Activated T-cell treated with anti-CD3 and anti-CD28 coated beads for 4 hours (primary cell): ENCODE results near the gene LYL1.

Source experiments
- DNase-seq: peaks from one replicate; pipeline ENCODE4 v3.0.0-alpha.2; 2020

LYL1 gene

DNA sequence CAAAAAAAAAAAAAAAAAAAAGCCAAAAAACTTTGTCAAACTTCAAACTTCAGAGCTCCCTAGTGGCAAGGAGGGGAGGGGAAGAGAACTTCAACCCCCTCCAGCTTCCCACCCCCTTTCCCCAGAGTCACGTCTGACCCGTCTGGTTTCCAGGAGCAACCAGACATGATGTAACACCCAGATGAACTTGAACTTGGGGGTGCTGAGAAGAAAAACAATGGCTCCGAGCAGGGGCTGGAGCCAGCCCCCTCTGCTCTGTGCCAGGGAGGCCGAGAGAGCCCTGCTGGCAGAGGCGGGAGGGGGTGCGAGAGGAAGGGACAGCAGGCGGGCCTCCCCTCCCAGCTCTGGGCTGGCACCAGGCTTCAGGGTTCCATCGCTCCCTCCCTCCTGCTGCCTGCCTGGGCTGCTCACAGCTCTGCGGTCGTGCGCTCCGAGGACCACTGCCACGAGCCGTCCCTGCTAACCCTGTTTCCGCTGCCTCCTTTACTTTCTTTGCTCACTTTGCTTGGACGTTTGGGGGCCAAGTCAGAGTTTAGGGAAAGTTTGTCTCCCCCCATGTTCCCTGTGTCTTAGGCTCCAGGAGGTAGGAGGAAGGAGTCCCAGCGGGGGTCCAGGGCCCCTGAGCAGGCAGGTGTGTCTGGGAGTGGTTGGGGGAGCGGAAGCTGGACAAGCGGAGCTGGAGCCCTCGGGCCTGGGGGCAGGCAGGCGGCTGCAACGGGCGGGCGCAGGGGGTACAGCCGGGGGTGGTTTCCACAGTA lies 11.1 kb downstream of the LYL1 start:
- DNase-seq: no peak

DNA sequence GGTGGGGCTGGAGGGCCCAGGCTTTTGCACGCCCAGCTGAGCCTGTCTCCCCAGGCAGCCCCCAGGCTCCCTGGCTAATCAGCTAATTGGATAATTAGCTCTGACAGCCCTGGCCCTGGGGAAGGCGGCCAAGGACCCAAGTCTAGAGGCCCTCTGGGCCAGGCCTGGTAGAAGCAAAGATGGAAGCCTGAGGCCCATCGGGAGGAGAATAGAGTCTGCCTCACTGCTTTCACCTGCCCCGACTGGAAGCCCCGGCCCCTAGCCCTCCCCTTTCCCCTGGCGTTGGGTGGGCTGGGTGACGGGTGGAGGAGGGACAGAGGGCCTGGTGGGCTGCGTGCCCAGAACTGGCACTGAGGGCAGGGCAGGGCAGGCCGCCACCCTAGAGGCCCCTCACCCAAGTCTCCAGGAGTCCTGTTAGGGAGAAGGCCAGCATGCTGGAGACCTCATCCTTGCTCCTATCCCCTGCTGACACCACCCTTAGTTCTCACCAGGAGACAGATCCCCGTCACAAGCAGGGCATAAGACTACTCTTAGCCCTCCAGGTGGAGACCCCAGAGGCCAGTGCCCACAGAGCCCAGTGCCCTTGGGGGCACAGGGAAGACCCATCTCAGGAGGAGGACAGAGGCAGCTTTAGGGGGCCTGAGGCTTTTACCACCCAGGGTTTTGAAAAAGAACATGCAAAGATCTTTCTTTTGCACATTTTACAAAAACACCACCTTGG lies 12.0 kb downstream of the LYL1 start:
- DNase-seq: no peak

DNA sequence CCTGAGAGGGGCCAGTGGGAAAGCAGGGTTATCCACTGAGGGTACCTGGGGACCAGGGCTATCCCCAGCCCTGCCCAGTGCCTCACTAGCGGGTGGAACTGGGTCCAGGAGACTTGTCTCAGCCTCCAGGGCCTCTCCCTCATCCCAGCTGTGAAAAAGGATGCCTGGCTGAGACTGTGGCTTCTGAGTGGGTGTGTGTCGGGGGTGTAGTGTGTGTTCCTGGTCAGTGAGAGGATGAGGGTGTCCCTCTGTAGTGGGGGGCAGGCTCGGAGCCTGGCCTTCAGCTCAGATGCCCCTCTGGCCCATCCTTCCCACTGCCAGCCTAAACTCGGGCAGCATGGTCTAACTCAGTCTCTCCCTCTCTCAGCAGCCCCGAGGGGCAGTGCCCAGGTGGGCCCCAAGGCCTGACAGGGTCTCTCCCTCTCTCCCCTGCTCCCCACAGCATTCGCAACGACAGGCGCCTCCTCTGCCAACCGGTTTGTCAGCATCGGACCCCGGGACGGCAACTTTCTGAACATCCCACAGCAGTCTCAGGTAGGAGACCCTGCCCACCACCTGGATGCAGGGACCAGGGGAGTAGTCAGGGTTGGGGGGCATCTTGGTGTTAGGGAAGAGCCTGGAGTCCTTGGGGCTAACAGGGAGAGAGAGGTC lies 12.7 kb downstream of the LYL1 start:
- no peak for DNase-seq

DNA sequence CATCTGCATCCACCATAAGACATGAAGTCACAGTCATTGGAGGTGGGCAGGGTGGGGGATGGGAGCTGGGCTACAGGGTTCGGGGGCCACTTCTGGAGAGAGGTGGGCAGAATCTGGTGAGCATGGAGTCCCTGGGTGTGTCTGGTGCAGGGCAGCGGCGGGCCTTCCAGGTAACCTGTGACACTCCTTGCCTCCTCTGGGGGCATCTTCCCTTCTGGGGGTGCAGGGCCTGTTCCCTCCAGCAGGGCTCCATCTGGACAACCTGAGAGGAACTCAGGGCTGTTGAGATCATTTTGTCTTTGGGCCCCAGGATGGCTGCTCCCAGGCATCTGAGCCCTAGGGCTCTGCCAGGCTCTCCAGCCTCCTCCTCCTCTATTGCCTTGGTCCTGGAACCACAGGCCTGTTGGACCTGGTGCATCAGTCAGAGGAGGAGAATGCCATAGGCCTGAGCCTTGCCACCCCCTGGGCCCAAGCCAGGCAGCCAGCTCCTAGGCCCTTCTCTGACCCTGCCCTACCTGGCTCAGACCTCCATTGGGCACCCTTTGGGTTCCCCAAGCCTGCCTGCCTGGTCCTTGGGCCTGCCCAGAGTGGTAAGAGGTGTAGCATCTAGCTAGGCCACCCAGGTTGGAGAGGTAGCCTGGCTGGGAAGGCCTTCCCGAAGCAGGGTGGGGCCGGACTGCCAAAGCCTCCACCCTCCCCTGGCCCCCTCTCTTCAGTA lies 13.4 kb downstream of the LYL1 start:
- no peak for DNase-seq

DNA sequence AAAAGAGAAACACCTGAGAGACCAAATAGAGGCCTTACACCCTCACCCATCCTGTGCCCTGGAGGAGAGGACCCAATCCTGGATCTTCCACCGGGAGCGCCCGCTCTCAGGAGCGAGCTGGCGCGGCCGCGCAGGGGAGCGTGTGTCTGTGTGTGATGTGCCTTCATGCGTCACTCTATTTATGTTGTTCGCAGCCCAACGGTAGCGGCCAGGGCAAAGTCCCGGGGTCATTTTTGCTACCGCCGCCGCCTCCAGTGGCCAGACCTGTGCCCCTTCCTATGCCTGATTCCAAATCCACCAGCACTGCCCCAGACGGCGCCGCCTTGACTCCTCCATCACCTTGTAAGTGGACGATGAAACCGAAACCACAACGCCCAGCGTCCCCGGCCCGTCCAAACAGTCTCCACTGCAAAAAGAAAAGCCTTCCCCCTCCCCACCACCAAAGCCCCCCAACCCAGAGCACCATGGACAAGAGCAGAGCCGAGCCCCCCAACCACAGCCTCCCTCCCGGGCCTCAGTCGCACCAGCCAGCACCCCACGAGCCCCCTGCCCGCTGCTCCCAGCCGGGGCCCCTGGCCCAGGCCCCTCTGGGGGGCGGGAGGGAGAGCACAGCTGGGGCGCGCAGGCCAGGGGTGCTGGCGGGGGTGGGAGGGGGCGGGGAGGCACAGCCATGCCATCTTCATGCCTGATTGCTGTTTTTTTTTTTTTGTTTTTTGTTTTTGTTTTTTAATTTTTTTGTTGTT lies 14.7 kb downstream of the LYL1 start:
- DNase-seq: no peak

DNA sequence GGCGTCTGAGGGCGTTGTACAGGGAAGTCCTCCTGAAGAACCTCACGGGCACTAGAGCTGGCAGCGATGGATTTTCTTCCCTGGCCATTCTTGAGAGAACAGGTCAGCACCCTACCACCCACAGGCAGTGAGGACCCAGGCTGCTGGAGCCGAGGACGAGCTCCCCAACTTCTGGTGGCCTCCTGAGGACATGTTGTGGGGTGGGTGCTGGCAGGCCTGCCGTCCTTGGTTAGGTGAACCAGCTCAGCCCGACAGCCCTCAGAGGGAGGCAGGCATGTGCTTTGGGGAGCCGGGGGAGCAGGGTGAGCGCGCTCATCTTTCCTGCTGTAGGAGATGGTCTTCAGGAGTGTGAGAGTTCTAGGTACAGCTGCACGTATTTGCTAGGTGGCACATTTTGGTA lies 15.4 kb downstream of the LYL1 start:
- DNase-seq: no peak

DNA sequence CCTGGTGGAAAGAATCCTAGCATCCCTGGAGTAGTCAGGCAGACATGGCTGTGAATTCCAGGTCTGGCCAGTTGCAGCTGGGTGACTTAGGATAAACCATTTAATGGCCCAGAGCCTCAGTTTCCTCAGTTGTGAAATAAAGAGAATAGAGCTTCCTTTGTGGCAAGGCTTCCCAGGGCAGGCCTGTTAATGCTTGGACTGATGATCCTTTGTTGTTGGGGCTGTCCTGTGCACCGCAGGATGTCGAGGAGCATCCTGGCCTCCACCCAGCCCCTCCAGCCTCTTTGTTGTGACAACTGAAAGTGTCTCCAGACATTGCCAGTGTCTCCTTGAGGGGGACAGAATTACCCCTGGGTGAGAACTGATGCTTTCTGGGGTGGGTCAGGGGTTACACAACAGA lies 16.3 kb downstream of the LYL1 start:
- no peak for DNase-seq

DNA sequence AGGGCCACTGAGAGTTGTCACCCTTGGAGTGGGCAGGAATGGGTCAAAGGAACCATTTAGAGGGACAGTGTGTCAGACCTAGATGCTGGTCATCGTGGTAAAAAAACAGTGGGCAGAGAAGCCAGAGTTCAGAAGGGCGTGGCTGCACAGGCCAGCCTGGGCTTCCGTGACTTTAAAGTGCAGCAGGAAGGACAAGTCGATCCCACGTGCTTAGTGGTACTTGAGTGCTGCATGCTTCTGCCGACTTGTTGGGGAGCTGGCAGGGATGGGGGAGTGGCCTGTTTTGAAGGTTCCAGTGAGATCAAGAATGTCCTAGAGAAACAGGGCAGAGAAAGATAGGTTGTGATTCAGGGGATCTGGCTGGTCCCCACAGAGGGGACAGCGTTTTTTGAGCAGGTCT lies 17.0 kb downstream of the LYL1 start:
- no peak for DNase-seq

DNA sequence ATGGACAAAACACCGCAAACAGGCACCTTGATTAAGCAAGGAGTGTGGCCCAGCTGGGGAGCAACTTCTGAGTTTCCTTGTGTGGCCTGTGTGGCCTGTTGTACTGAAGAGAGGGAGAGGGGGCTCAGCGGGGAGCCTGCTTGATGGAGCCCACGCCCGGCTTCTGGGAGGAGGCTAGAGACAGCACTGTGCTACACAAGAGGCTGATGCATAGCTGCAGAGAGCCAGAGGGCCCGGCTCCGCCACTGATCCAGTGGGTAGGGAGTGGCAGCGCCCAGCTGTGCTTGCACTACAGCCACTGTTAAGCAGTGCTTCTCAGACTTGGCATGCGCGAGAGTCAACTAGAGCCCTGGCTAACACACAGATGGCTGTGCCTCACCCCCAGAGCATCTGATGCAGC lies 19.0 kb downstream of the LYL1 start:
- no peak for DNase-seq

DNA sequence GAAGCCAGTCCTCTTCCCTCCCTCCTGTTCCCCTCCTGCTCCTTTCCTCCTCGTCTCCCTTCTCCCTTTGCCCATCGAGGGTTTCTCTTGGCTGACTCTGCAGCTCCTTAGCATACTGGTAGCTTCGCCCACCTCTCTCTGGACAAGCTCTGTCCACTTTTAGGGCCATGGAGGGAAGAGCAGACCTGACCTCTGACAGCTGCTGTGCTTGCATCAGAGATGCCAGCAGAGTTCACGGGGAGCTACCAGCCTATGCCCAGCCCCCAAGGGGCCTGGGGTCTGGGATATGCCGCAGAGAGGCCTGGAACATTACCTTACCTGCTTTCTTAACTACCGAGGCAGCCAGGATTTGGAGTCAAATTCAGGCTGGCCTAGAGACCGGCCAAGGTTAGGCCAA lies 19.7 kb downstream of the LYL1 start:
- DNase-seq: no peak

DNA sequence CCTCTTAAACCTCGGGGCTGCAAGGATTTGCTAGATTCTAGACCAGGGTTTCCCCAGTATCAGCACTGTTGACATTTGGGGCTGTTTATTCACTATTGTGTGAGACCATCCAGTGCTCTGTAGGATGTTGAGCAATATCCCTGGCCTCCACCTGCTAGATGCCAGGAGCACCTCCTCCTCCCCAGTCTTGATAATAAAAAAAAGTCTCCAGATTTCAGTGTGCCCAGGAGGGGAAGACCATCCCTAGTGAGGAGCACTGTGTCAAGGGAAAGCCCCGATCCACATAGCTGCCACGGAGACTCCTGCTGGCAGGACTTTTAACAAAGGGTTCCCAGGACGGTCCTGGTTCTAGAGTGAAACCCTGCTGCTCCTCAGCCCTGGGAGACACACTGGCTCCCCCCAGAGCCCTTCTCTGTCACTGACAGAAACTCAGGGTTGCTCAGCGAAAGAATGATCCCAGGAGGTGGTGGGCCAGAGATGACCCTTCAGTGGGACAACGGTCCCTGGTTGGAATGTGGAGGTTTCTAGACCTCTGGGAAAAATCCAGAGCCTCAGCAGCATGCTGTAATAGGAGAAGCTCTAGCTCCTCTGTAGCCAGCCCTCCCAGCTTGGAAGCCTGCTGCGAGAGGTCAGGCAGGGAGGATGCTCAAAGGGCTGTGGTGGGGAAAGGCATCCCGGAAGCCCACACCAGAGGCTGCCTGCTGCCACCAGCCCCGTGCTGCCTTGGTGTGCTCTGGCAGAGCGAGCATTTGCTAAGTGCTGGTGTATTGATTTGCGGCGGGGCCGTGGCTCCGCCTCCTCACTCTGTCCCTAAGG lies 20.3 kb downstream of the LYL1 start:
- no peak for DNase-seq

DNA sequence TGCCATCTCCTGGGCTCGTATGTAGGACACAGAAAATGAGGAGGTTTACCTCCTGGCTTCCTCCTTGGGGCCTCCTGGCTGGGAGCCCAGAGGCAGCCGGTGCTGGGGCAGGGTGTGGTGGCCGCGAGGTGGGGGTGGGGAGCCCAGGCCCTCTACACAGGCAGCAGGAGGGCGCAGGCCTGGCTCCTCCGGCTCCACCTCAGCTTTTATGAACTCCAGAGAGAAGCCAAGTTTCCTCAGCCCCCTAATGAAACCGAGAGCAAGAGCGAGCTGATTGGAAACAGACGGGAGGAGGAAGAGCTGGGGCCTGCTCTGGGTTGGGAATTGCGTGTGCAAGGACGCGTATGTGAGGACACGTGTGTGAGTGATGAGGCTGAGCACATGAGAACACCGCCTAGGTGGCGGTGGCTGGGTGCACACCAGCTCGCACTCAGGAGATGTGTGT lies 23.1 kb downstream of the LYL1 start:
- DNase-seq: no peak

DNA sequence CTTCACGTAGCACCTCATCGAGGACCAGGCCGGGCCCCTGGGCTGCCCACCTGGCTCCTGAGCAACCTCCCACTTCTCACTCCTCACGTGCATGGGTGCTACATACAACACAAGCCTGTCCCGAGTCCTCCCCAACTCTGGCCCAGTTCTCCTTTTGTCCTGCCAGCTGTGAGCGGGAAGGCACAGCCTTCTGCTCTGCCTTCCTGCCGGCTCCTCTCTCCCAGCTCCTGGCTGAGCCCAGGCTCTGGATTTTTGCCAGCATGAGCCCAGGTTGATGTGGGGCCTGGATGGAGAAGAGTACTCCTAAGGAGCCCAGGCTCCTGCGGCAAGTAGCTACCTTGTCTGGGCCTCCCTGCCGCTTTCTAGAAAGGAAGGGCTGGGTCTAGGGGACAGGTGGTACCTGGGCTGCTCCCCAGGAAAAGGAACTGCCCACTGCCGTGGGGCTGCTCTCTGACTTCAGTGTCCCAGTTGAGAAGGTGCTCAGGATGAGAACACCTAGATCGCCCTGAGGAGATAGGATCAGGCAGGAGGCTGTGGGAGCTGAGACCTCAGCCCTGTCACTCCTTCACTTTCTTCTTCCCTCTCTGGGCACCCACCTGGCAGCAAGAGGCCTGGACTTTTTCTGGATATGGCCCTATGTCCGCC lies 23.6 kb downstream of the LYL1 start:
- no peak for DNase-seq

DNA sequence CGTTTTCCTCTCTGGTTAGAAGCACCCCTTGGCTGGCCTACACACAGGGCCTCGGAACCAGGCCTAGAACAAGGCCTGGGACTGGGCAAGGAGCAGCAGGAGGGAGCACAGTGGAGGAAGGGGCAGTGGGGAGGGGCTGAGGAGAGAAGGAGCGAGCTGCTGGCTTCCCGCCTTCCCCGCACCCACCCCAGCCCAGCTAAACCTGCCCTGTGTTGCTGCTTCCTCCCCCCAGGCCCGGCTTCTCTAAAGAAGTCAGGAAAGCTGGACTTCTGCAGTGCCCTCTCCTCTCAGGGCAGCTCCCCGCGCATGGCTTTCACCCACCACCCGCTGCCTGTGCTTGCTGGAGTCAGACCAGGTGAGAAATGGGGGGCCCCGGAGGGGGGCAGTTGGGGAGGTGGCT lies 24.3 kb downstream of the LYL1 start:
- DNase-seq: no peak

DNA sequence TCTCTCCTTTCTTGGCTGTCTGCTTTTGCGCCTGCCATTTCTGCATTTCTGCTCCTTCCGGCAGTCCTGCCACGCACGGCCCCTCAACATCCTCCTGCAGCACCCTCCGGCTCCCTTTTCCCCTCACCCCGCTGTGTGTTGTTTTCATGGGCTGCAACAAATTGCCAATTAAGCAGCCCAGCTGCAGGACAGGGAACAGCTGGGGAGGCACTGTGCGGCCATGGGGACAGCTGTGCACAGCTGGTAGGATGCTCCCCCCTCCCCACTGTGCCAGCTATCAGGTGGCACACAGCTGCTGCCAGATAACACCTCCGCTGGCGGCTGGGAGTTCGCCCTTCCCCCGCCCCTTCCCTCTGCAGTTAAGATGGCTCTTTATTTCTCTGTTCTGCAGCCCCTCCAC lies 25.4 kb downstream of the LYL1 start:
- no peak for DNase-seq

DNA sequence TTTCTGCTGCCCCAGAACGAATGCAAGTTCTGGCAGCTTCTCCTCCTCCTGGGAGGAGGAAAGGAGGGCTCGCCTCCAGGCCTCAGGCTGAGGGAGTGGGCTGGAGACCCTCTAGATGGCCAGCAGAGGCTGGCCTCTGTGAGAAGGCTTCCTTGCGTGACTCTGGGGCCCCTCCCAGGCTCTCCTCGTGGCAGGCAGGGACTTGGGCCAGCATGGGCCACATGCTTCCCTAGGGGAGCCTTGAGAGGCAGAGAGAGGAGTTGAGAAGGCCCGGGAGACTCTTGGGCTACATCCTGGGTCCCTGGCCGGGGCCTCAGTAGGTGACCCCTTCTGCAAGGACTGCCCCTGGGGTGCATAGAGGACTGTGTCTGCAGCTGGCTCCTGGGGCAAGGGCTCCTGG lies 25.9 kb downstream of the LYL1 start:
- DNase-seq: no peak

DNA sequence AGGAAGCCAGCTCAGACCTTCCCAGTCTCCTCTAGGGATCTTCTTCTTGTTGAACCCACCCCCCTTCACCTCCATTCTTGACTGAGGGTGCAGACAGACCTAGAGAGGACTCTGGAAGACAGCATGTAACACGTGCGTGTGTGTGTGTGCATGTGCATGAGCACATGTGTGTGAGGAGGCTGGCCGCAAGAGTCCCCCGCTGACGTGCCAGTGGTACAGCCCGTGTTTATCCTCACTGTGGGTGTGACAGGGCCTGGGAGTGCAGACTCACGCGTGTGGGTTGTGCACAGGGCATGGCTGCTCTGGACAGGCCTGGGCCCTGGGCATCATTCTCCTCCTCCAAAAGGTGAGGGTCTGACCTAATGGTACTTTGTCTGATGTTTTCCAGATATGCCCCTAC lies 26.3 kb downstream of the LYL1 start:
- DNase-seq: no peak

DNA sequence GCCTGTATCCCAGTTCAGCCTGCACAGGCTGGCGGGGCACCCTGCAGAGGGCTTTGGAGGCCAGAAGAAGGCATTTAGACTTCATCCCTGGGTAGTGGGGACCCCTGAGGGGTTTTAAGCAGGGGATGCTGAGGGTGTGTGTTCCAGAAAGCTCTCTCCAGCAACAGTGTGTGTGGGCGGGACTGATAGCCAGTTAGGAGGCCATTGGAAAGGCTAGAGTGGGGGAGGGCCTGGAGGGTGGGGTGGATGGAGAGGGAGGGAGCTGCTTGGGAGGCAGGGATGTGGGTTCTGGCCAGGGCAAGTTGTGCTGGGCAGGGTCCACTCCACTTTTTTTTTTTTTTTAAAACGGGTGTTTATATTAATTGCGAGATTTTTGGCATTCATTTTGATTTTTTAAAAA lies 28.3 kb downstream of the LYL1 start:
- DNase-seq: no peak

DNA sequence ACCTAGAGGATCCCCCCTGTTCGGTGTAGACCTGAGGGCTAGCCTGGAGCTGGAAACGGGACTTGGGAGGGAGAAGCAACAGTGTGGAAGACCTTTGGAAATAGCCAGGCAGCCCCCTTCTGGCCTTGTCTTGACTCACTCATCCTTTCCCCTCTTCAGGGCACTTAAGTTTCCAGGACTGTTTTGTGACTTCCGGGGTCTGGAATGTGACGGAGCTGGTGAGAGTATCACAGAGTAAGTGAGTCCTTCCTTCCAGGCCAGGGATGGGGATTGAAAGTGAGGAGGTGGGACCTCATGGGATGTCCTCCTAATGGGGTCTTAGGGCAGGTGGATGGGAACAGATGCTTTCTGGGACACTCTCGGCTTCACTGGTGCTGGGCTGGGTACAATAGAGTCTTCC lies 29.4 kb downstream of the LYL1 start:
- DNase-seq: no peak

DNA sequence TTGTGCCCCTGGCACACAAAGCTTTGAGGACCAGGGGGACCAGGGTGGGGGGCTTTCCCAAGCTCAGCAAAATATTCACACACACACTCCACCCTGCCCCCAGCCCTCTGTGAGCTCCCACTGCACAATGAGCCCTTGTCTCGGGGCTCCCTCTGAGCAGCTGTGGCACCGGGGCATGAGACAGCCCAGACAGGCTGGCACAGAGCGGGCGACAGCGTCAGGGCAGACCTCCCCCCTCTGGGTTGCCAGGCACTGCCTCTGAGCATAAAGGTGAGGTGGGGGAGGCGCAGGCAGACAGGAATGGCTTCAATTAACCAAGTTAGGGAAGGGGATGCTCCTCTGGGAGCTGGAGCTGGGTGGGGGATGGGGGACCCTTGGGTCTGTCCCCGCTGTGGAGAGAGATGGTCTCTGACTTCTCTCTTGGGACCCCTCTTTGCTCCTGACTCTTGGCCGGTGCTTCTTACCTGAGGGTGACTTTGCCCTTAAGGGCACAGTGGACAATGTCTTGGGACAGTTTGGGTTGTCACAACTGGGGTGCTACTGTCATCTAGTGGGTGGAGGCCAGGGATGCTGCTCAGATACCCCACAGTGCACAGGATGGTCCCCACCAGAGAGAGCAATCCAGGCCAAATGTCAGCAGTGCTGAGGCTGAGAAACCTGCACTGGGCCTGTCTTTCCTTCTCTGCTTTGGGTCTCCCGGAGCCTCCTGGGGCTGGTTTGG lies 30.3 kb downstream of the LYL1 start:
- DNase-seq: no peak
